Prostate gland (tissue), 2 donors: ENCODE measurements around the gene BMAL1. TPM values are rescaled to one million over a fixed set of nuclear protein-coding genes. Genes with fewer than 3 reads are reported as not detected.
"Not testable (repeated sequence)": the region's sequence is repeated elsewhere in the genome, so short reads cannot be mapped to it uniquely, and the experiment has no call there.

Source experiments
- DNase-seq: peaks from one replicate; pipeline ENCODE4 v3.0.0-alpha.2; 2019; ENCODE audit warnings: low spot score
- H3K27ac ChIP-seq, 2 donors: fragments of 200-600 bp; sonication (generic); 2 replicates each; pipeline ENCODE4 v1.5.1; 2017 to 2019
- H3K27me3 ChIP-seq: fragments of 200-600 bp; sonication (generic); replicated peaks from 2 replicates; pipeline ENCODE4 v1.5.1; 2019; ENCODE audit not compliant: insufficient read depth
- H3K36me3 ChIP-seq, 2 donors: fragments of 200-600 bp; sonication (generic); 1 replicate in 1 of 2; 2 replicates in 1 of 2; pipeline versions ENCODE4 v1.5.1 to v1.8.1; 2017 to 2019
- H3K4me1 ChIP-seq: fragments of 200-600 bp; sonication (generic); replicated peaks from 2 replicates; pipeline ENCODE4 v1.5.1; 2019
- H3K4me3 ChIP-seq, 2 donors: fragments of 200-600 bp; sonication (generic); 2 replicates each; pipeline ENCODE4 v1.5.1; 2017 to 2019
- H3K9me3 ChIP-seq: fragments of 200-600 bp; sonication (generic); 2 replicates; pipeline ENCODE4 v1.5.1; 2017
- POLR2A ChIP-seq: fragments of 450-650 bp; IDR thresholded peaks from one replicate; pipeline ENCODE4 v1.6.1; 2016; ENCODE audit warnings: antibody characterized with exemption, mild to moderate bottlenecking
- POLR2AphosphoS5 ChIP-seq: sonication (generic); formaldehyde crosslinking; IDR thresholded peaks from one replicate; pipeline ENCODE4 v1.6.1; 2017; ENCODE audit warnings: antibody characterized with exemption
- WGBS: methylation state at CpG from one replicate; pipeline ENCODE4 v1.1.5; 2018; 5-methylcytosine and 5-hydroxymethylcytosine counted together
- intact Hi-C: fragments of 100-400 bp; cut with DNase I; formaldehyde crosslinking; loops from one replicate; pipeline ENCODE4 v1.14.2; 2022
- total RNA-seq, 2 donors: library from RNA; depleted of rRNA; stranded (reverse); fragments of >200 nt; gene quantifications; one replicate each; pipeline ENCODE4 v1.1.0, GENCODE V29; 2016
- TF ChIP-seq, protein P1 (sequence below), 4 experiments: fragments of 200-600 bp in 2 of 4; fragments of 450-650 bp in 2 of 4; sonication (generic) in 2 of 4; IDR thresholded peaks; 1 replicate in 3 of 4; 2 replicates in 1 of 4; pipeline ENCODE4 v1.5.1; 2016 to 2019; ENCODE audit warnings: antibody characterized with exemption in 4 of 4, mild to moderate bottlenecking in 2 of 4, moderate library complexity in 2 of 4

The BMAL1 gene
- total RNA-seq, 2 donors from 2014 or later: 19.4 to 38.1 TPM

DNA sequence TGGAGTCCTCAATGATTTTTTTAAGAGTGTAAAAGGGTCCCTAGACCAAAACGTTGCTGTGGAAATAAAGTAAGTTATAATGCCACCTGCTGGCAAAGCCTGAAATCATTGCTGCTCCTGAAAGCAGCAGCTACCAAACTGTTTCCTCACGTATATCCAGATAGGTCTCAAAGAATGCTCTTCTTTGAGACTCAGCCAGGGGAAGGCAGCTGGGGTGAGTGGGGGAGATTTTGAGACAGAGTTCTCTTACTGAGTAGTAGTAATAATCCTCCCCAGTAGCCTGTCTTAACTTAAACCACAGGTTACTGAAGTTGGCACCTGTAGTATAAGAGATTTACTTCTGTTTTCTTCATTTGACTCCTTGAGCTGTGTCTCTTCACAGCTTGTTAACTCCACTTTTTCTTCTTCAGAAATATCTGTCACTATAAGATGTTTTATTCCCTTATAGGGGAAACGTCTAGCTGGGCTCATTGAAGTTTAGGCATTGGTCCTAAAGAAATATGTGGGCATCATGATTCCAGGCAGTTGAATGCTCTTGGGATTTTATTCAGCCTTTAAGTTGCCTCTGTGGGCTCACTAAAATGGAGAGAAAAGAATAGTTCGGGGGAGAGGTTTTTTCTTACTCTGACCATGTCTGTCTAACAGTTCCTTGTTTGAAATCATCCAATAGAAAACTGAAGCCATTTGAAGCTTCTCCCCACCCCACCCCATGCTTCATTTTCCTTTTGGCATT is 107.5 kb downstream of the BMAL1 start:
- no peaks in the 10 kb centered on the region for H3K36me3 ChIP-seq
- no peaks in the 10 kb centered on the region for H3K4me1 ChIP-seq
- no peaks in the 10 kb centered on the region for H3K27me3 ChIP-seq
- WGBS: 22% methylated on average over 4 of the region's 4 CpGs
- no peaks in the 10 kb centered on the region for H3K9me3 ChIP-seq
- H3K27ac ChIP-seq: no peak overlapping the region
- H3K4me3 ChIP-seq: no peak overlapping the region
- TF ChIP-seq, protein P1, sequence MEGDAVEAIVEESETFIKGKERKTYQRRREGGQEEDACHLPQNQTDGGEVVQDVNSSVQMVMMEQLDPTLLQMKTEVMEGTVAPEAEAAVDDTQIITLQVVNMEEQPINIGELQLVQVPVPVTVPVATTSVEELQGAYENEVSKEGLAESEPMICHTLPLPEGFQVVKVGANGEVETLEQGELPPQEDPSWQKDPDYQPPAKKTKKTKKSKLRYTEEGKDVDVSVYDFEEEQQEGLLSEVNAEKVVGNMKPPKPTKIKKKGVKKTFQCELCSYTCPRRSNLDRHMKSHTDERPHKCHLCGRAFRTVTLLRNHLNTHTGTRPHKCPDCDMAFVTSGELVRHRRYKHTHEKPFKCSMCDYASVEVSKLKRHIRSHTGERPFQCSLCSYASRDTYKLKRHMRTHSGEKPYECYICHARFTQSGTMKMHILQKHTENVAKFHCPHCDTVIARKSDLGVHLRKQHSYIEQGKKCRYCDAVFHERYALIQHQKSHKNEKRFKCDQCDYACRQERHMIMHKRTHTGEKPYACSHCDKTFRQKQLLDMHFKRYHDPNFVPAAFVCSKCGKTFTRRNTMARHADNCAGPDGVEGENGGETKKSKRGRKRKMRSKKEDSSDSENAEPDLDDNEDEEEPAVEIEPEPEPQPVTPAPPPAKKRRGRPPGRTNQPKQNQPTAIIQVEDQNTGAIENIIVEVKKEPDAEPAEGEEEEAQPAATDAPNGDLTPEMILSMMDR (IDR thresholded peaks at IDR 0.05): peak in 3 of 4 experiments; percentile 26 to 52 (median 44)
- TF ChIP-seq POLR2AphosphoS5 (no peak), POLR2A (no peak)
- intact Hi-C loops: loop anchor here (10.0 kb wide), 1 partner anchor 80 kb away; the partner anchor contains the start of gene BTBD10
- no peak for DNase-seq

DNA sequence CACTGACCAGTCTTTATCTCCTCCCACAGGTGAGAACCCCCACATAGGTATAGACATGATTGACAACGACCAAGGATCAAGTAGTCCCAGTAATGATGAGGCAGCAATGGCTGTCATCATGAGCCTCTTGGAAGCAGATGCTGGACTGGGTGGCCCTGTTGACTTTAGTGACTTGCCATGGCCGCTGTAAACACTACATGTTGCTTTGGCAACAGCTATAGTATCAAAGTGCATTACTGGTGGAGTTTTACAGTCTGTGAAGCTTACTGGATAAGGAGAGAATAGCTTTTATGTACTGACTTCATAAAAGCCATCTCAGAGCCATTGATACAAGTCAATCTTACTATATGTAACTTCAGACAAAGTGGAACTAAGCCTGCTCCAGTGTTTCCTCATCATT is 109.0 kb downstream of the BMAL1 start:
- 87% methylated on average over 2 of the region's 2 CpGs for WGBS
- Histone ChIP-seq H3K4me1 (no peaks in the 10 kb centered on the region), H3K36me3 (no peaks in the 10 kb centered on the region), H3K27ac (no peak overlapping the region), H3K4me3 (no peak overlapping the region), H3K27me3 (no peaks in the 10 kb centered on the region), H3K9me3 (no peaks in the 10 kb centered on the region)
- TF ChIP-seq POLR2AphosphoS5 (no peak), POLR2A (no peak)
- TF ChIP-seq, protein P1 (IDR thresholded peaks at IDR 0.05): no peak
- intact Hi-C loops: loop anchor here (10.0 kb wide), 1 partner anchor 78 kb away; the partner anchor contains the start of gene BTBD10
- no peak for DNase-seq

DNA sequence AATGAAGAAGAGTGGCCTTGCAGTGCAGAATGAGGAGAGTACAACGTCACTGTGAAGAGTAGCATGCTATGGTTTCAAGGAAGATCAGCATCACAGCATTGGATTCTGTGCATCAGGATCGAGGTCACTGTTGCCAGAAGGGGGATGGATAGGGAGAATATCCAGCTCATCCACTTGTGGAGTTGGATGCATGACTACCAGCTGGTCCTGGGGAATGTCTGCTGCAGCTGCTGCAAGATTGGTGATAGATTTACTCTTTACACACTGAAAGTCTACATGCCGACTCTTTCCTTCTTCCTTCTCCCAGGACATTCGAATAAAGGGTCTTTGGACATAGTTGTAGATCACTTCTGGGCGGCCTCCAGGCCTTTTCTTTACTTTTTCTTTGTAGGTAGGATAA is 111.2 kb downstream of the BMAL1 start:
- no peaks in the 10 kb centered on the region for H3K36me3 ChIP-seq
- no peaks in the 10 kb centered on the region for H3K27me3 ChIP-seq
- TF ChIP-seq, protein P1 (IDR thresholded peaks at IDR 0.05): no peak
- TF ChIP-seq POLR2A: no peak
- no peak for TF ChIP-seq POLR2AphosphoS5
- H3K4me1 ChIP-seq: no peaks in the 10 kb centered on the region
- no peak overlapping the region for H3K27ac ChIP-seq
- WGBS: 88% methylated on average over 5 of the region's 5 CpGs
- H3K9me3 ChIP-seq: no peaks in the 10 kb centered on the region
- no peak for DNase-seq
- no peak overlapping the region for H3K4me3 ChIP-seq
- intact Hi-C loops: loop anchor here (10.0 kb wide), 1 partner anchor 76 kb away; the partner anchor contains the start of gene BTBD10

DNA sequence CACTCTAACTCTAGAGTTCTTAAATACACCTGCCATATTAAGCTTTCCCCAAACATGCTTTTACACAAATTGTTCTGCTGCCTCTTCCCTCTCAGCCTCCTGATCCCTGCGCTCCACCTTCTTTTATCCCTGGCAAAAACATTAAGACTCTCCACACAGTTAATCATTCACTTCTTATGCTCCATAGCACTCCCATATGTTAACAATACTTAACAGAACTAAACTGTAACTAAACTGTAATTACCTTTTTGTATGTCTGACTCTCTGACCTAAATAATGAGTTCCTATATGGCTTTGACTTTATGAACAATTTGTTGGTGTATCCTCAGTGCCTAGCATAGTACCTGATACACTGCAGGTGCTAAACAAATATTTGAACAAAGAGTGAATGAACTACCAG is 113.6 kb downstream of the BMAL1 start:
- Histone ChIP-seq H3K36me3 (no peaks in the 10 kb centered on the region), H3K9me3 (no peaks in the 10 kb centered on the region)
- intact Hi-C loops: no loop called here

DNA sequence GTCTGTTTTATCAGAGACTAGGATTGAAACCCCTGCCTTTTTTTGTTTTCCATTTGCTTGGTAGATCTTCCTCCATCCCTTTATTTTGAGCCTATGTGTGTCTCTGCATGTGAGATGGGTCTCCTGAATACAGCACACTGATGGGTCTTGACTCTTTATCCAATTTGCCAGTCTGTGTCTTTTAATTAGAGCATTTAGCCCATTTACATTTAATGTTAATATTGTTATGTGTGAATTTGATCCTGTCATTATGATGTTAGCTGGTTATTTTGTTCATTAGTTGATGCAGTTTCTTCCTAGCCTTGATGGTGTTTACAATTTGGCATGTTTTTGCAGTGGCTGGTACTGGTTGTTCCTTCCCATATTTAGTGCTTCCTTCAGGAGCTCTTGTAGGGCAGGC is 120.7 kb downstream of the BMAL1 start:
- H3K9me3 ChIP-seq, H3K27me3 ChIP-seq, H3K4me1 ChIP-seq, H3K36me3 ChIP-seq, DNase-seq, intact Hi-C loops, H3K27ac ChIP-seq, H3K4me3 ChIP-seq: not testable (repeated sequence)

More for the DNA sequence above, 113.6 kb downstream of the BMAL1 start:
- WGBS: 97% methylated on average over 1 of the region's 1 CpG
- H3K4me1 ChIP-seq: no peaks in the 10 kb centered on the region
- H3K27ac ChIP-seq: no peak overlapping the region
- no peak for DNase-seq
- H3K4me3 ChIP-seq: no peak overlapping the region
- TF ChIP-seq POLR2A (no peak), POLR2AphosphoS5 (no peak)
- TF ChIP-seq, protein P1 (IDR thresholded peaks at IDR 0.05): no peak
- H3K27me3 ChIP-seq: no peaks in the 10 kb centered on the region
